Transverse colon (tissue), 3 donors: ENCODE measurements around the gene USP2.

ENCODE experiments used
- EP300 ChIP-seq: sonication (generic); formaldehyde crosslinking; IDR thresholded peaks from one replicate; pipeline ENCODE4 v1.6.1; 2017; ENCODE audit warnings: antibody characterized with exemption, low read depth
- TF ChIP-seq, protein P1 (sequence below), 5 experiments: fragments of 200-600 bp in 3 of 5; fragments of 450-650 bp in 2 of 5; sonication (generic) in 3 of 5; IDR thresholded peaks; 1 replicate in 2 of 5; 2 replicates in 3 of 5; pipeline ENCODE4 v1.5.1; 2016 to 2017; ENCODE audit warnings: antibody characterized with exemption in 5 of 5, inconsistent platforms in 3 of 5, mild to moderate bottlenecking in 2 of 5, moderate library complexity in 1 of 5

- TF ChIP-seq, protein P1, sequence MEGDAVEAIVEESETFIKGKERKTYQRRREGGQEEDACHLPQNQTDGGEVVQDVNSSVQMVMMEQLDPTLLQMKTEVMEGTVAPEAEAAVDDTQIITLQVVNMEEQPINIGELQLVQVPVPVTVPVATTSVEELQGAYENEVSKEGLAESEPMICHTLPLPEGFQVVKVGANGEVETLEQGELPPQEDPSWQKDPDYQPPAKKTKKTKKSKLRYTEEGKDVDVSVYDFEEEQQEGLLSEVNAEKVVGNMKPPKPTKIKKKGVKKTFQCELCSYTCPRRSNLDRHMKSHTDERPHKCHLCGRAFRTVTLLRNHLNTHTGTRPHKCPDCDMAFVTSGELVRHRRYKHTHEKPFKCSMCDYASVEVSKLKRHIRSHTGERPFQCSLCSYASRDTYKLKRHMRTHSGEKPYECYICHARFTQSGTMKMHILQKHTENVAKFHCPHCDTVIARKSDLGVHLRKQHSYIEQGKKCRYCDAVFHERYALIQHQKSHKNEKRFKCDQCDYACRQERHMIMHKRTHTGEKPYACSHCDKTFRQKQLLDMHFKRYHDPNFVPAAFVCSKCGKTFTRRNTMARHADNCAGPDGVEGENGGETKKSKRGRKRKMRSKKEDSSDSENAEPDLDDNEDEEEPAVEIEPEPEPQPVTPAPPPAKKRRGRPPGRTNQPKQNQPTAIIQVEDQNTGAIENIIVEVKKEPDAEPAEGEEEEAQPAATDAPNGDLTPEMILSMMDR (IDR thresholded peaks at IDR 0.05), result no peak
- no peak for TF ChIP-seq EP300
Measured at GRCh38 chr11:119361056-119361787, 20.3 kb downstream of the USP2 start.
